Loucy (cell line): ENCODE results near the gene RILPL1.

Experiments
- H2AFZ ChIP-seq: fragments of 200-600 bp; sonication (generic); 2 replicates; pipeline ENCODE4 v1.6.0; 2016; ENCODE audit warnings: antibody characterized with exemption, mild to moderate bottlenecking, low read length, moderate library complexity
- H3F3A ChIP-seq: fragments of 200-600 bp; 2 replicates; pipeline ENCODE4 v1.6.0; 2016; ENCODE audit warnings: antibody characterized with exemption, low read depth, mild to moderate bottlenecking
- H3K27me3 ChIP-seq: fragments of 200-600 bp; sonication (generic); 2 replicates; pipeline ENCODE4 v1.6.1; 2014; ENCODE audit warnings: low read length, mild to moderate bottlenecking; ENCODE audit not compliant: insufficient read depth, poor library complexity, severe bottlenecking
- H3K36me3 ChIP-seq: fragments of 200-600 bp; sonication (generic); 2 replicates; pipeline ENCODE4 v1.6.1; 2016; ENCODE audit warnings: low read length; ENCODE audit not compliant: insufficient read depth
- H3K4me1 ChIP-seq: fragments of 200-600 bp; sonication (generic); 2 replicates; pipeline ENCODE4 v1.5.1; 2014; ENCODE audit warnings: low read length, mild to moderate bottlenecking; ENCODE audit not compliant: insufficient read depth, poor library complexity, severe bottlenecking
- H3K4me2 ChIP-seq: fragments of 200-600 bp; sonication (generic); 2 replicates; pipeline ENCODE4 v1.6.0; 2014; ENCODE audit warnings: antibody characterized with exemption, low read length, low read depth, mild to moderate bottlenecking; ENCODE audit not compliant: poor library complexity, severe bottlenecking
- H3K4me3 ChIP-seq: fragments of 200-600 bp; sonication (generic); 2 replicates; pipeline ENCODE4 v1.5.1; 2014; ENCODE audit warnings: low read length, mild to moderate bottlenecking, mixed read lengths; ENCODE audit not compliant: poor library complexity, severe bottlenecking
- H3K79me2 ChIP-seq: fragments of 200-600 bp; sonication (generic); 2 replicates; pipeline ENCODE4 v1.6.1; 2014; ENCODE audit warnings: low read length; ENCODE audit not compliant: insufficient read depth
- H3K9ac ChIP-seq: fragments of 200-600 bp; sonication (generic); 2 replicates; pipeline ENCODE4 v1.6.0; 2014; ENCODE audit warnings: mild to moderate bottlenecking, low read depth, low read length, moderate library complexity; ENCODE audit not compliant: poor library complexity, severe bottlenecking
- H3K9me2 ChIP-seq: fragments of 200-600 bp; sonication (generic); replicated peaks from 2 replicates; pipeline ENCODE4 v1.6.1; 2016; ENCODE audit warnings: low read depth, low read length, mixed read lengths
- H3K9me3 ChIP-seq: fragments of 200-600 bp; sonication (generic); 2 replicates; pipeline ENCODE4 v1.6.1; 2014; ENCODE audit warnings: mild to moderate bottlenecking, antibody characterized with exemption, low read length, low read depth; ENCODE audit not compliant: insufficient read depth
- H4K20me1 ChIP-seq: fragments of 200-600 bp; sonication (generic); 2 replicates; pipeline ENCODE4 v1.6.0; 2014; ENCODE audit warnings: antibody characterized with exemption, low read length, mild to moderate bottlenecking; ENCODE audit not compliant: insufficient read depth, poor library complexity, severe bottlenecking
- CTCF ChIP-seq: fragments of 200-600 bp; sonication (generic); conservative IDR thresholded peaks from 2 replicates; pipeline ENCODE4 v1.5.1; 2014; ENCODE audit warnings: mild to moderate bottlenecking, antibody characterized with exemption, low read length
- EZH2phosphoT487 ChIP-seq: fragments of 200-600 bp; IDR thresholded peaks from 2 replicates; pipeline ENCODE4 v1.6.1; 2018; ENCODE audit warnings: antibody characterized with exemption, mild to moderate bottlenecking, moderate library complexity, borderline replicate concordance

The RILPL1 gene

DNA sequence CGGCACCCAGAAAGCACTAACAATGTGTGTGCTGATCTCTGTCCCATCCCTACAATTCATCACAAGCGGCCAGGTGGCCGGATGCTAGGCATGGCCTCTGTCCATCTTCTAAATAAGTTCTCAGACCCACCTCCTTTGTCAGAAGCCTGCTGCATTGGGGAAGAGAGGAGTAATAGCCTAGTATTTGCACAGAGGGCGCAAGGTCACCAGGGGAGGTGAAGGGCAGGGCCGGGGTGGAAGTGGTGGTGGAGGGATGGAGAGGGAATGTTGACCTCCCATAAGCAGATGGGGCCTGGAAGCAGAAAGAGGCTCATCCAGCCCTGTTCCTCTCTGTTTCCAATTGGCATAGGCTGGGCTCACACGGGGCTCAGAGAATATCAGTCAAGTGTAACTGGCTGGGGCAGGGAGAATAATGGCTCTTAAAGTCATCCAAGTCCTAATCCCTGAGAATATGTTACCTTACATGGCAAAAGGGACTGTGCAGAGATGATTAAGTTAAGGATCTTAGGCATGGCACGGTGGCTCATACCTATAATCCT is 6.9 kb downstream of the RILPL1 start:
- no peaks in the 10 kb centered on the region for H3K4me1 ChIP-seq
- TF ChIP-seq EZH2phosphoT487 (no peak), CTCF (no peak)

GRCh38 chr12:123524378-123524777 is 9.1 kb downstream of the RILPL1 start:
- Histone ChIP-seq H3K36me3 (no peaks in the 10 kb centered on the region), H3K79me2 (no peaks in the 10 kb centered on the region), H3K9me3 (no peaks in the 10 kb centered on the region), H3K27me3 (no peaks in the 10 kb centered on the region), H3K9ac (no peak overlapping the region), H4K20me1 (no peaks in the 10 kb centered on the region), H3K9me2 (no peaks in the 10 kb centered on the region), H3F3A (no peaks in the 10 kb centered on the region), H3K4me1 (no peaks in the 10 kb centered on the region), H2AFZ (no peak overlapping the region), H3K4me3 (no peak overlapping the region), H3K4me2 (no peak overlapping the region)
- TF ChIP-seq CTCF (no peak), EZH2phosphoT487 (no peak)

More for the DNA sequence above, 6.9 kb downstream of the RILPL1 start:
- Histone ChIP-seq H3K9me3 (no peaks in the 10 kb centered on the region), H3K4me3 (no peak overlapping the region), H3K27me3 (no peaks in the 10 kb centered on the region), H3K36me3 (no peaks in the 10 kb centered on the region), H2AFZ (no peak overlapping the region), H3F3A (no peaks in the 10 kb centered on the region), H3K79me2 (no peaks in the 10 kb centered on the region), H3K9me2 (no peaks in the 10 kb centered on the region), H3K9ac (no peak overlapping the region), H4K20me1 (no peaks in the 10 kb centered on the region), H3K4me2 (no peak overlapping the region)

DNA sequence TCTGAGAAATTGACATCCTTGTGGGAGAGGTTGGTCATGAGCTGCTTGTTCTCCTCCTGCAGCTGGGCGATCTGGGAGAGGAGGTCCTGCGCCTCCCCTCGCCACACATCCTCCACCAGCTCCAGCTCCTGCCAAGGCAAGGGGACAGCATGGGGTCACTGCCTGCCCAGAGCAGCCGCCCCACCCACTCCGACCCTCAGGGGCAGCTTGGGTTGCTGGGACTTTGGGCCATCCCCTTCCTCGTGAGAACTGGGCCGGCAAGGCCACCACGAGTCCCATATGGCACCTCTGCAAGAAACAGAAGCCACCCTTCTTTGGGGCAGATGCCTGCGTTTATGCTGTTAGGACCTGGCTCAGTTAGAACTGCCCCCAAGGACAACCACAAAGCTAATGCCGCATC is 10.0 kb downstream of the RILPL1 start:
- Histone ChIP-seq H4K20me1 (no peaks in the 10 kb centered on the region), H3K79me2 (no peaks in the 10 kb centered on the region), H3K4me3 (no peak overlapping the region), H3K36me3 (no peaks in the 10 kb centered on the region), H3K9me2 (no peaks in the 10 kb centered on the region), H3K4me2 (no peak overlapping the region), H3K4me1 (no peaks in the 10 kb centered on the region), H2AFZ (no peak overlapping the region), H3F3A (no peaks in the 10 kb centered on the region), H3K9me3 (no peaks in the 10 kb centered on the region), H3K27me3 (no peaks in the 10 kb centered on the region), H3K9ac (no peak overlapping the region)
- no peak for TF ChIP-seq CTCF
- TF ChIP-seq EZH2phosphoT487: no peak
